H1 (cell line): ENCODE data around the gene PLCB1. TPM values are rescaled to one million over a fixed set of nuclear protein-coding genes. Genes with fewer than 3 reads are reported as not detected.

Experiments
- CTCF ChIA-PET: fragments of 300-600 bp; sonication (Branson Sonifier 250); formaldehyde crosslinking; loops from one replicate; lab custom pipeline; 2021; ENCODE audit not compliant: partially characterized antibody; lab: Charles Lee
- POLR2A ChIA-PET: fragments of 300-600 bp; sonication (Branson Sonifier 250); formaldehyde crosslinking; loops from one replicate; lab custom pipeline; 2021; ENCODE audit warnings: inconsistent platforms; ENCODE audit not compliant: partially characterized antibody; lab: Charles Lee
- DNase-seq, 2 experiments: peaks; one replicate each; pipeline versions ENCODE4 v3.0.0 to v3.0.0-alpha.2; 2010 to 2022; ENCODE audit warnings: low spot score in 2 of 2, low read depth in 1 of 2, mixed read lengths in 1 of 2
- FAIRE-seq: peaks from 2 replicates; lab custom pipeline; 2011; peaks lifted over from hg19 to GRCh38; lab: Jason Lieb, UNC
- H2AFZ ChIP-seq: 2 replicates; pipeline ENCODE4 v1.8.1; 2012; ENCODE audit warnings: low read length, inconsistent platforms
- H2AK5ac ChIP-seq: 2 replicates; pipeline ENCODE4 v1.6.1; 2013; ENCODE audit warnings: low read depth, low read length
- H2BK120ac ChIP-seq: replicated peaks from 2 replicates; pipeline ENCODE3; 2013; ENCODE audit warnings: low read depth, low read length, inconsistent platforms
- H2BK12ac ChIP-seq: 2 replicates; pipeline ENCODE4 v1.6.1; 2013; ENCODE audit warnings: low read depth, low read length
- H2BK15ac ChIP-seq: 2 replicates; pipeline ENCODE4 v1.6.1; 2013; ENCODE audit warnings: low read length
- H2BK20ac ChIP-seq: 2 replicates; pipeline ENCODE4 v1.6.1; 2013; ENCODE audit warnings: low read length
- H2BK5ac ChIP-seq: 2 replicates; pipeline ENCODE4 v1.6.1; 2013; ENCODE audit warnings: low read depth, low read length
- H3K14ac ChIP-seq: 2 replicates; pipeline ENCODE4 v1.6.1; 2013; ENCODE audit warnings: inconsistent platforms; ENCODE audit not compliant: insufficient read length
- H3K18ac ChIP-seq: 2 replicates; pipeline ENCODE4 v1.6.1; 2013; ENCODE audit warnings: low read length; ENCODE audit errors: extremely low read depth
- H3K23ac ChIP-seq: 2 replicates; pipeline ENCODE4 v1.6.1; 2013; ENCODE audit warnings: inconsistent platforms; ENCODE audit not compliant: insufficient read length
- H3K23me2 ChIP-seq: 2 replicates; pipeline ENCODE4 v1.6.1; 2013; ENCODE audit warnings: low read depth, low read length
- H3K27ac ChIP-seq: 2 replicates; pipeline ENCODE4 v1.6.1; 2011; ENCODE audit warnings: low read depth, low read length, inconsistent platforms
- H3K27me3 ChIP-seq, 4 experiments: replicated peaks in 1 of 4; 1 replicate in 1 of 4; 2 replicates in 3 of 4; pipeline versions ENCODE4 v1.6.1 to v1.8.1; 2011 to 2013; ENCODE audit warnings: low read length in 3 of 4, mild to moderate bottlenecking in 3 of 4, inconsistent platforms in 2 of 4, mixed read lengths in 2 of 4, moderate library complexity in 1 of 4; ENCODE audit not compliant: control insufficient read depth in 3 of 4, insufficient read depth in 3 of 4; ENCODE audit errors: extremely low read depth in 1 of 4
- H3K36me3 ChIP-seq, 4 experiments: 2 replicates each; pipeline versions ENCODE4 v1.6.1 to v1.8.1; 2011 to 2013; ENCODE audit warnings: mild to moderate bottlenecking in 4 of 4, low read length in 3 of 4, moderate library complexity in 2 of 4, control low read depth in 1 of 4, inconsistent platforms in 1 of 4; ENCODE audit not compliant: insufficient read depth in 4 of 4, control insufficient read depth in 2 of 4
- H3K4ac ChIP-seq: replicated peaks from 2 replicates; pipeline ENCODE3; 2013; ENCODE audit warnings: low read length, low read depth, mixed read lengths, inconsistent platforms; ENCODE audit not compliant: insufficient read length
- H3K4me1 ChIP-seq, 4 experiments: replicated peaks in 1 of 4; 1 replicate in 1 of 4; 2 replicates in 3 of 4; pipeline versions ENCODE4 v1.6.1 to v1.8.1; 2011 to 2013; ENCODE audit warnings: low read length in 3 of 4, inconsistent platforms in 2 of 4, mixed read lengths in 1 of 4; ENCODE audit not compliant: insufficient read depth in 4 of 4, control insufficient read depth in 3 of 4
- H3K4me2 ChIP-seq, 2 experiments: 2 replicates each; pipeline versions ENCODE4 v1.6.1 to v1.8.1; 2011 to 2013; ENCODE audit warnings: low read depth in 2 of 2, low read length in 2 of 2, control low read depth in 1 of 2, inconsistent platforms in 1 of 2, mild to moderate bottlenecking in 1 of 2; ENCODE audit not compliant: insufficient read depth in 1 of 2
- H3K4me3 ChIP-seq, 4 experiments: fragments of 200-600, 300-600 bp in 1 of 4; sonication (generic), shearing (Covaris generic), sonication (Bioruptor Twin) in 1 of 4; 2 replicates each; pipeline versions ENCODE4 v1.5.1 to v1.8.1; 2011 to 2016; ENCODE audit warnings: low read length in 4 of 4, low read depth in 3 of 4, control low read depth in 2 of 4, inconsistent platforms in 2 of 4, mild to moderate bottlenecking in 2 of 4, mixed read lengths in 1 of 4, moderate library complexity in 1 of 4; ENCODE audit not compliant: insufficient read depth in 2 of 4; ENCODE audit errors: extremely low read depth in 1 of 4
- H3K56ac ChIP-seq: replicated peaks from 2 replicates; pipeline ENCODE3; 2013; ENCODE audit warnings: low read depth, mild to moderate bottlenecking, mixed read lengths, low read length, inconsistent platforms; ENCODE audit not compliant: insufficient read length
- H3K79me1 ChIP-seq: 2 replicates; pipeline ENCODE4 v1.6.1; 2013; ENCODE audit warnings: low read depth, low read length, control low read depth
- H3K79me2 ChIP-seq, 2 experiments: 2 replicates each; pipeline versions ENCODE4 v1.6.1 to v1.8.1; 2012 to 2013; ENCODE audit warnings: low read length in 2 of 2, mild to moderate bottlenecking in 2 of 2, inconsistent platforms in 1 of 2; ENCODE audit not compliant: insufficient read depth in 2 of 2, control insufficient read depth in 1 of 2
- H3K9ac ChIP-seq, 4 experiments: replicated peaks in 1 of 4; 1 replicate in 1 of 4; 2 replicates in 3 of 4; pipeline versions ENCODE4 v1.6.1 to v1.8.1; 2011 to 2013; ENCODE audit warnings: low read depth in 3 of 4, low read length in 3 of 4, control low read depth in 2 of 4, mild to moderate bottlenecking in 2 of 4, moderate library complexity in 2 of 4, inconsistent platforms in 1 of 4; ENCODE audit errors: extremely low read depth in 1 of 4
- H3K9me3 ChIP-seq, 2 experiments: 2 replicates each; pipeline versions ENCODE4 v1.6.1 to v1.8.1; 2012 to 2013; ENCODE audit warnings: mild to moderate bottlenecking in 2 of 2, moderate library complexity in 2 of 2, control low read depth in 1 of 2, inconsistent platforms in 1 of 2, low read depth in 1 of 2, low read length in 1 of 2, mixed read lengths in 1 of 2; ENCODE audit not compliant: insufficient read depth in 2 of 2
- H4K20me1 ChIP-seq, 2 experiments: replicated peaks in 1 of 2; 2 replicates each; pipeline versions ENCODE3 to v1.8.1; 2011 to 2013; ENCODE audit warnings: inconsistent platforms in 2 of 2, low read length in 2 of 2, mild to moderate bottlenecking in 1 of 2; ENCODE audit not compliant: insufficient read depth in 2 of 2, control insufficient read depth in 1 of 2
- H4K5ac ChIP-seq: 2 replicates; pipeline ENCODE4 v1.6.1; 2013; ENCODE audit warnings: low read length, low read depth, mixed read lengths, inconsistent platforms; ENCODE audit not compliant: insufficient read length
- H4K8ac ChIP-seq: 2 replicates; pipeline ENCODE4 v1.8.0; 2013; ENCODE audit warnings: mild to moderate bottlenecking, moderate library complexity, low read length, inconsistent platforms; ENCODE audit not compliant: insufficient read depth; ENCODE audit errors: extremely low read depth
- H4K91ac ChIP-seq: replicated peaks from 2 replicates; pipeline ENCODE3; 2013; ENCODE audit warnings: low read length, mixed read lengths, inconsistent platforms; ENCODE audit not compliant: insufficient read length
- NRF1 ChIP-seq: IDR thresholded peaks from 2 replicates; pipeline ENCODE4 v1.6.1; 2011; ENCODE audit warnings: mild to moderate bottlenecking, low read depth, low read length, improper control_type of control experiment
- RAD21 ChIP-seq, 2 experiments: IDR thresholded peaks in 1 of 2; conservative IDR thresholded peaks in 1 of 2; 2 replicates each; pipeline ENCODE4 v1.6.1; 2011; ENCODE audit warnings: low read depth in 2 of 2, low read length in 2 of 2, improper control_type of control experiment in 1 of 2, inconsistent platforms in 1 of 2, mild to moderate bottlenecking in 1 of 2, moderate library complexity in 1 of 2
- WGBS, 2 experiments: shearing (Covaris generic) in 1 of 2; methylation state at CpG; one replicate each; pipeline versions ENCODE4 v1.1.6 to v1.1.7; 2013 to 2015; ENCODE audit warnings: low lambda C conversion rate in 2 of 2, mixed read lengths in 2 of 2, inconsistent platforms in 1 of 2, low coverage in 1 of 2, missing lambda C conversion rate in 1 of 2; ENCODE audit not compliant: insufficient replicate concordance in 2 of 2, insufficient coverage in 1 of 2, insufficient read length in 1 of 2; ENCODE audit errors: extremely low coverage in 1 of 2, missing lambda C conversion rate in 1 of 2; 5-methylcytosine and 5-hydroxymethylcytosine counted together
- polyA plus RNA-seq, 7 experiments: library from polyadenylated mRNA; depleted of rRNA in 3 of 7; stranded (reverse) in 5 of 7; unstranded in 2 of 7; fragments of >200 nt in 5 of 7; fragments of 200-250 nt in 2 of 7; gene quantifications; 1 replicate in 5 of 7; 2 replicates in 1 of 7; 4 replicates in 1 of 7; pipeline versions ENCODE4 v1.2.1 to v1.2.3, GENCODE V29; 2011 to 2013; ENCODE audit warnings: missing spikeins in 2 of 7, mixed read lengths in 2 of 7
- total RNA-seq: library from RNA; stranded (reverse); fragmentation: NEBNext Ultra II Directional; extraction: Animal tissue kit (Norgen Biotek cat#: 25700); gene quantifications from 2 replicates; pipeline ENCODE4 v1.2.1, GENCODE V29; 2021

Gene PLCB1
- total and polyA plus RNA-seq, 2 of the 8 experiments (the other 6 are each of a cell fraction or from before 2014, with no cell fraction given), result 2.6 to 9.1 TPM

DNA sequence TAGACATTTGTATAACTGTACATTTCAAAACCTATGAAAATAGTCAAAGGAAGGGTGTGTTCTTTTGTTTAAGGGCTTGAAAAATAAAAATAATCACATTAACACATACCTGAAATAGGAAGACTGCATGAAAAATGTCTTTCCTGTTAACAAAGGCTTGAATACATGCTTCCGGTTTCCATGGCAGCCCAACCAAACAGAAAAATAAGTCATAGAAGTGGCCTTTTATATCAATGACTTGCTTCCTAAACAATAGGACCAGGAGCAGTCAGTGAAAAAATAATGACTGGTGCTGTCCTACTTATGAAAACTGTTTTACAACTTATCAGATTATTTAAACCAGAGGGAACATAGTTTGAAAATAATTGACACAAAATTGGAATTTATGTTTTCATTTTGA lies 524.3 kb downstream of the PLCB1 start:
- H3K27me3 ChIP-seq, result no peaks in the 10 kb centered on the region
- no peak overlapping the region for H2BK12ac ChIP-seq
- H3K23ac ChIP-seq, result no peak overlapping the region
- H3K4me1 ChIP-seq, result no peaks in the 10 kb centered on the region
- H3K4me2 ChIP-seq, result no peak overlapping the region
- POLR2A ChIA-PET, result no interaction called here
- no peak for FAIRE-seq
- no peaks in the 10 kb centered on the region for H3K23me2 ChIP-seq
- no peak overlapping the region for H3K4me3 ChIP-seq
- no peak overlapping the region for H3K27ac ChIP-seq
- no peaks in the 10 kb centered on the region for H3K36me3 ChIP-seq
- H2BK5ac ChIP-seq, result no peak overlapping the region
- no peak overlapping the region for H3K4ac ChIP-seq
- no peaks in the 10 kb centered on the region for H3K9me3 ChIP-seq
- H4K20me1 ChIP-seq, result no peaks in the 10 kb centered on the region
- no peaks in the 10 kb centered on the region for H3K79me1 ChIP-seq
- no peaks in the 10 kb centered on the region for H3K79me2 ChIP-seq
- no peak overlapping the region for H4K5ac ChIP-seq
- H3K14ac ChIP-seq, result no peak overlapping the region
- TF ChIP-seq RAD21 (IDR thresholded peaks at IDR 0.05 in 1 of 2, conservative IDR thresholded peaks at IDR 0.05 in 1 of 2; ENCODE audit: low read depth in 2 of 2, low read length in 2 of 2) (no peak), NRF1 (no peak)
- H3K9ac ChIP-seq, result no peak overlapping the region
- H4K91ac ChIP-seq, result no peak overlapping the region
- H2BK120ac ChIP-seq, result no peak overlapping the region
- H4K8ac ChIP-seq, result no peak overlapping the region
- H2AK5ac ChIP-seq, result no peak overlapping the region
- DNase-seq, result no peak
- no peak overlapping the region for H2BK20ac ChIP-seq
- no peak overlapping the region for H2BK15ac ChIP-seq
- CTCF ChIA-PET, result no interaction called here
- no peak overlapping the region for H2AFZ ChIP-seq
- 100% methylated on average over 1 of the region's 1 CpG; no CpG with 5 or more reads in 1 of the 2 experiments for WGBS, 2 experiments
- no peak overlapping the region for H3K56ac ChIP-seq
- no peak overlapping the region for H3K18ac ChIP-seq
